ENCODE measurements around the gene SEL1L3. TPM values are rescaled to one million over a fixed set of nuclear protein-coding genes. Genes with fewer than 3 reads are reported as not detected.
"Not testable (repeated sequence)": the region's sequence is repeated elsewhere in the genome, so short reads cannot be mapped to it uniquely, and the experiment has no call there.

The SEL1L3 gene
- total RNA-seq, 2 experiments from 2014 or later = 47.6 to 63.4 TPM

DNA sequence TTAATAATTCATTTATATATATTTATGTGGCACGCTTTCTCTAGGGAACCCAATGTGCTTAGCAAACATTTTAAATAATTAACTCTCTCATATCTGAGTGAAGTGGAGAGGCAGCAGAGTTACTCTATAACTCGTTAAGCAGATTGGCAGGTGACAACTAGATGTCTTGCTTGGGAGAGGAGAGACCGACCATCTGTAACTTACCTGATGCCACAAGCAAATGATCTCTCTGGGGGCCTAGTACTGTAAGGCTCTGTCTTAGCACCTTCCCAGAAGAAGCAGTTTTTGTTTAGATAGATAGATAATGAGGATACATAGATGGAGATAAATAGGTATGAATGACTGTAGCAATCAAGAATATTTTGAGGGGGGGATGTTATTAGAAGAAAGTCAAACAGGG, 11.9 kb upstream of the SEL1L3 start:
- POLR2A ChIA-PET = no interaction called here
- no peak overlapping the region for H3K27ac Mint-ChIP-seq
- no peak for DNase-seq
- CTCF ChIA-PET = no interaction called here
- no peaks in the 10 kb centered on the region for H3K4me1 Mint-ChIP-seq
- no peaks in the 10 kb centered on the region for H3K36me3 Mint-ChIP-seq (ENCODE audit: low read depth)
- no peak overlapping the region for H3K4me3 Mint-ChIP-seq
- H3K27me3 Mint-ChIP-seq = peaks cover 2% of the 10 kb centered on the region
- no peaks in the 10 kb centered on the region for H3K9me3 Mint-ChIP-seq

DNA sequence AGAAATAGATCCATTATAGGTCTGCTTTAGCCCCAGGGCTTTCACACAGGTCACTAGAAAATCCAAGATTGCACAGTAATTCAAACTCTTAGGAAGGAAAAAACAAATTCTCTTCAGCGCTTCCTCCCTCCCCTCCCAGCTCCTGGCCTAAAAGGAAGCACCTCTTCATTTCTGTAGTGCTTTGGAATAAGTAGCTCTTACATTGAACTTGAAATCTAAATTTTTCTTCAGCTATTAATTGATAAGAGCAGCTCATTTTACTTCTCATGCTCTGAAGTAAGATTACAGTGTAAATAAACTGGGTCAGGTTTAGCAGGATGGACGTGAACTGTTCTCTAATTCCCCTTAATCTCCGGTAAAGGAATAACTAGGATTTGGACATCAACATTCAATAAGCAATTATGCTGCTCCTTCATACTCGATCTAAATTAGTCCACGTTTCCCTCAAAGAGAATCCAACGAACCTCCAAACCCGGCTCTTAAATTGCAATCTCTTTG, 10.9 kb upstream of the SEL1L3 start:
- H3K9me3 Mint-ChIP-seq = no peaks in the 10 kb centered on the region
- H3K36me3 Mint-ChIP-seq (ENCODE audit: low read depth) = no peaks in the 10 kb centered on the region
- DNase-seq = no peak
- H3K4me3 Mint-ChIP-seq = no peak overlapping the region
- H3K27ac Mint-ChIP-seq = no peak overlapping the region
- CTCF ChIA-PET = no interaction called here
- H3K27me3 Mint-ChIP-seq = no peaks in the 10 kb centered on the region
- POLR2A ChIA-PET = no interaction called here
- no peaks in the 10 kb centered on the region for H3K4me1 Mint-ChIP-seq

DNA sequence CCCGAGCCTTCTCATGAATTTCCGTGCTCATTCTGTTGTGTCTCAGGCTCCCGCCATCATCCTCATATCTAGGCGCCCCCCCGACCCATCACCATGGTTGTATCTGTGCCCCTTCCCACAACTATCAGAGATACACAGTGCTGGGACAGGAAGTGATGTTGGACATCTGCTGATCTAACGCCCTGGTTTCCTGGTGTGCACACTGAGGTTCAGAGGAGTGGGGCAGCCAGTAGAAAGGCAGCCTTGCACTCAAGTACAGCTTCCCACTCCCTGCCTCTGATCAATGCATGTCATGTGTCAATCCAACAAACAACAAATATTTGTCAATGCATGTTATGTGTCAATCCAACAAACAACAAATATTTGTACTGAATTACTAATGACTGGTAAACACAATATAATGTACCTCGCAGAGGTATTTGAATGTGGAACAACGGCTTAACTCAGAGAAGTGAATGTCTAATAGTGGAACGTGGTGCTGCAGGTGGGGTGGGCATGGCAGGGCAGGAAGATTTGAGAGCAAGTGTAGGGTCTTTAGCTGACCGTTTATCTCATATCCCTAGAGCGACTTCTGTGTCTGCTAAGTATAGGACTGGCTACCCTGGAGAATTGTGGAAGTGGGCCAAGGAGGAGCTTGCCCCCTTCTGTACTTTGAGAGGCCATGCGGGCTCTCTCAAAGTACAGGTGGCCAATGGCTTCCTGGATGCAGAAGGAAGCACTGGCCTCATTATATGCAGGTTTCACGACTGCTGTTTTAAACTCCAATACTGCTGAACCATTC, 10.3 kb upstream of the SEL1L3 start:
- Mint-ChIP-seq H3K36me3 (ENCODE audit: low read depth) (no peaks in the 10 kb centered on the region), H3K4me3 (no peak overlapping the region), H3K9me3 (no peaks in the 10 kb centered on the region), H3K27me3 (no peaks in the 10 kb centered on the region), H3K4me1 (no peaks in the 10 kb centered on the region), H3K27ac (no peak overlapping the region)
- DNase-seq = no peak
- CTCF ChIA-PET = no interaction called here
- POLR2A ChIA-PET = no interaction called here

DNA sequence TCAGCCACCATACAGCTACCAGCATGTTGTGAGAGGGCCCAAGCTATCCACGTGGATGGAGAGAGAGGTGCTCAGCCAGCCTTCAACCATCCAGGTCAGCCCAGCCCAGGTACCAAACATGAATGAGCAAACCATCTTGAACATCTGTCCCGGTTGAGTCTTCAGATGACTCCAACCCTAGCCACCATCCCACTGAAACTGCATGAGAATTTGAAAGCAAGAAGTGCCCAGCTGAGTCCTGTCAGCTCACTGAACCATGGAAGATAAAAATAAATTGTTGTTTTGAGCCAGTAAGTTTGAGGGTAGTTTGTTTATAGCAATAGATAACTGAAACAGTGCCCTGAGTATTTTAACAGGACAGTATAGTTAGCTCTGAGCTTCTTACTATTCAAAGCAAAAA, 7.3 kb upstream of the SEL1L3 start:
- ChIA-PET POLR2A (interaction anchor here (0.6 kb wide), 1 partner anchor 455 kb away, joined by 5 read pairs; no protein-coding TSS in a partner anchor), CTCF (interaction anchor here (0.9 to 1.4 kb wide), 2 partner anchors 15 to 53 kb away, joined by 3 to 4 read pairs; no protein-coding TSS in a partner anchor)
- no peak for DNase-seq
- H3K9me3 Mint-ChIP-seq = no peaks in the 10 kb centered on the region
- H3K27ac Mint-ChIP-seq = no peak overlapping the region
- peaks cover under 1% of the 10 kb centered on the region for H3K4me1 Mint-ChIP-seq
- no peak overlapping the region for H3K4me3 Mint-ChIP-seq
- H3K36me3 Mint-ChIP-seq (ENCODE audit: low read depth) = no peaks in the 10 kb centered on the region
- H3K27me3 Mint-ChIP-seq = no peaks in the 10 kb centered on the region

DNA sequence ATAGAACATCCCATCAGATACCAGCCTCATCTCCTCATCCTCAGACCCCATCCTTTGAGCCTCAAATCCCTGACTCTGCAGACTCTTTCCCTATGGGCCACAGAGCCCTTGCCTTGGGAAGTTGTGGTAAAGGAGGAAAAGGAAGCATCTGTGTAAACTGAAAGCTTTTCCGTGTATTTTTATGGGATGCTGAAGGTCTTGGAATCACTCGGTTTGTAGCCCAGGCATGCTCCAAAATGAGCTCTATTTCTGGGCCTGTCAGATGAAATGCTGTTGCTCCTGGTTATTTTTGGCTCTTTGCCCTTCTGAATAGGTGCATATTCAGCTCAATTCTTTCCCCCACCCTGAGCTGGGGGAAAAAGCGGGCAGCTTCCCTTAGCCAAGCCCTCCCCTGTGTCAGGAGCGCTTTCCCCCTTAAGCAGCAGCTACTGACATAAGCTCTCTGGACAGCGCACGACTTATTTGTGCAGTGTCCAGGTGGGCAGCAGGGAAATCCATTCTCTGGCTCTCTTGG, 5.0 kb upstream of the SEL1L3 start:
- Mint-ChIP-seq H3K36me3 (ENCODE audit: low read depth) (no peaks in the 10 kb centered on the region), H3K4me3 (no peak overlapping the region), H3K27me3 (no peaks in the 10 kb centered on the region), H3K27ac (no peak overlapping the region), H3K9me3 (no peaks in the 10 kb centered on the region), H3K4me1 (peaks cover 3% of the 10 kb centered on the region)
- no peak for DNase-seq
- CTCF ChIA-PET = interaction anchor here (0.6 to 0.8 kb wide), 2 partner anchors 10 to 118 kb away, joined by 3 to 4 read pairs; no protein-coding TSS in a partner anchor
- POLR2A ChIA-PET = no interaction called here

DNA sequence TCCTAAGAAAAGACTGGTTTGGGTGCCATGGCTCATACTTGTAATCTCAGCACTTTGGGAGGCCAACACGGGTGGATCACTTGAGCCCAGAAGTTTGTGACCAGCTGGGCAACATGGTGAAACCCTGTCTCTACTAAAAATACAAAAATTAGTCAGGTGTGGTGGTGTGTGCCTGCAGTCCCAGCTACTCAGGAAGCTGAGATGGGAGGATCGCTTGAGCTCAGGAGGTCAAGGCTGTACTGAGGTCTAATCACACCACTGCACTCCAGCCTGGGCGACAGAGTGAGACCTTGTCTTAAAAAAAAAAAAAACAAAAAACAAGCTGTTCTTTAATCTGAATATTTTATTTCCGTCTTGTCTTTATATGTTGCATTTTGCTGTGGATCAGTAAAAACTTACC, 3.6 kb upstream of the SEL1L3 start:
- POLR2A ChIA-PET; H3K4me3 Mint-ChIP-seq; DNase-seq; H3K4me1 Mint-ChIP-seq; H3K27ac Mint-ChIP-seq; H3K36me3 Mint-ChIP-seq (ENCODE audit: low read depth); H3K9me3 Mint-ChIP-seq; H3K27me3 Mint-ChIP-seq: not testable (repeated sequence)
- CTCF ChIA-PET = interaction anchor here (0.6 kb wide), 1 partner anchor 650 kb away, joined by 3 read pairs; no protein-coding TSS in a partner anchor

DNA sequence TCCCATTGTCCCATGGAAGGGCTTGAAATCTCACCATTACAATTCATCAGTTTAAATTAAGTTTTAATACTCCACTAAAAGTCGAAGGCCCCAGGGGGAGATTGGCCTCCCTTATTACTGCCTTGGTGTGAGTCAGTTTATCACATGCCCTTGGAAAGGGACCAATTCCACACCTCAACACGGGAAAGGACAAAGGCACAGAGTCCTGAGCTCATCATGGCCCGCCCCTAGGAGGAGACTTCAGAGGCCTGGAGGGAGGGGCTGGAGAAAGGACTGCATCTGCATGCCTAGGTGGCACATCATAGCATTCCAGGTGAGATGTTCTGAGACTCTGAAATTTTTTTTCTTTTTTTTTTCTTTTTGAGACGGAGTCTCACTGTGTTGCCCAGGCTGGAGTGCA, 2.8 kb upstream of the SEL1L3 start:
- H3K27ac Mint-ChIP-seq = no peak overlapping the region
- H3K27me3 Mint-ChIP-seq = no peaks in the 10 kb centered on the region
- CTCF ChIA-PET = interaction anchor here (0.5 to 0.7 kb wide), 3 partner anchors 9 to 1081 kb away, joined by 3 read pairs; no protein-coding TSS in a partner anchor

DNA sequence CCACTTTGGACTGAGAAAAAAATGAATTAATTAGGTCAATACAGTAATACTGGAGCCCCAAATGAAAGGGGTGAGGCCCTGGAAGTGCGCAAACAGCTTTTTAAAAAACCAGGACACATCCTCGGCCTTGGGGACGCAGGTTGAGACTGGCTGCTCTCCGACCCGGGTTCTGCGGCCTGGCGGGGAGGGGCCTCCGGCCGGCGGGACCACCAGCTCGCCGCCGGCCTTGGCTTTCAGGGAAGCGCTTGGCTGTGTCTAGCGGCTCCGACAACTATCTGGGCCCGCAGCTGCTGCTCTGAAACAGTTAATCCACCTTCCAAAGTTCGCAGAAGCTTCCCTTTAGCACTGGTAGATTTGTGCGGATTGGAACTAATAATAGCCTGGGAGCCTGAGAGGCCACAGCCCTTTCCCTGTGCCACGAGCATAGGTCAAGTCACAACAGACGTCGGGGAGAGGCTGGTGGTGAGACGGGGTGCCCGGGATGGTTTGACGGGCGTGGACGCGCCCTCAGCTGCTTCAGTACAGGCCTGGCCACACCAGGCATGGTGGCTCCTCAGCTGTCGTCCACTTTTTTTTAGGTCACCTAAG, 1.1 kb upstream of the SEL1L3 start:
- Mint-ChIP-seq H3K4me3 (peak overlapping the region; percentile 69), H3K27ac (peak overlapping the region; percentile 86), H3K27me3 (no peaks in the 10 kb centered on the region), H3K4me1 (peaks cover 33% of the 10 kb centered on the region), H3K36me3 (ENCODE audit: low read depth) (peaks cover 12% of the 10 kb centered on the region), H3K9me3 (no peaks in the 10 kb centered on the region)
- DNase-seq = no peak
- ChIA-PET CTCF (interaction anchor here (1.2 to 1.5 kb wide), 2 partner anchors 37 to 50 kb away, joined by 4 to 5 read pairs; partner anchors contain the start of gene SMIM20), POLR2A (no interaction called here)

More for the DNA sequence above, 2.8 kb upstream of the SEL1L3 start:
- Mint-ChIP-seq H3K9me3 (no peaks in the 10 kb centered on the region), H3K4me1 (peaks cover 17% of the 10 kb centered on the region), H3K4me3 (no peak overlapping the region), H3K36me3 (ENCODE audit: low read depth) (peaks cover 7% of the 10 kb centered on the region)
- DNase-seq = no peak
- POLR2A ChIA-PET = no interaction called here

DNA sequence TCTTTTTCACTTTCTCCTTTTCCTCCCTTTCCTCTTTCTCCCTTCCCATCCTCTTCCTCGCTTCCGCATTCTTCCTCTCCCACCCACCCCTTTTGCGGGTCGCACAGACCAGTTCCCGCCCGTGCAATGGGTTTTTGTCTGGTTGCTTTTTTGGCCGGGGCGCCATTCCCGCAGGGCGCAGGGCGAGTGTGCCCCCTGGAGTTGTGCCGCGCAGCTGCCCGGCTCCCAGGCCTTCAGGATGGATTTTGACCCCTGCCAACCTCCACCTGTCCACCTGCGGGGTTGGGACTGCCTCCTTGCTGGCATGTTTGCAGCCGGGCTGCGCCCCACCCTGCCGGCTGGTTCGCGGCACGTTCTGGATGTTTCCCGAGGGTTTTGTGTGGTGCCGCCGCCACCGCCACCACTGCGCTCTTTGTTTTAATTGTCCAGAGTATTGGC, 578 bp upstream of the SEL1L3 start:
- ChIA-PET CTCF (interaction anchor here (1.2 to 1.5 kb wide), 2 partner anchors 38 to 50 kb away, joined by 4 to 5 read pairs; partner anchors contain the start of gene SMIM20), POLR2A (no interaction called here)
- Mint-ChIP-seq H3K4me3 (peak overlapping the region; percentile 69), H3K36me3 (ENCODE audit: low read depth) (peaks cover 12% of the 10 kb centered on the region), H3K4me1 (peaks cover 37% of the 10 kb centered on the region), H3K27me3 (no peaks in the 10 kb centered on the region), H3K27ac (peak overlapping the region; percentile 86), H3K9me3 (no peaks in the 10 kb centered on the region)
- DNase-seq = no peak

DNA sequence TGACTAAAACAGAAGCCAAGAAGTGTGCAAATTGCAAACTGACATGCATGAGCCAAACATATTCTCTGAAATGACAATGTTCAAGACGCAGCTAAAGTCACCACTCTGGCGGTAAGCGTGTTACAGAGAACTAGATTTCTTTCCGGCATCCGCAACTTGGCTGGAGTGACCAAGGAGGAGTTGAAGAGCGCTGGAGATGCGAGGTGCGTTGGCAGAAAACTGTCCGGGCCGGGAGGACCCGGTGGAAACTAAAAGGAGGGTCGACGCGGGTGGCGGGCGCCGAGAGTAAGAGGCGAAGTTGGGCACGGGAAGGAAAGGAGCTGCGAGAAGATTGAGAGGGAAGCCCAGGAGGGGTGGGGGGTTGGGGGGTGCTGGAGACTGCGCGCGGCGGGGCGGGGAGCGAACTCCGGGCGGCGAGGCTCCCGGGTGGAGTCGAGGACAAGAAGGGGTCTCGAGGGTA, 807 bp downstream of the SEL1L3 start:
- CTCF ChIA-PET = interaction anchor here (1.2 kb wide), 1 partner anchor 35 kb away, joined by 3 read pairs; no protein-coding TSS in a partner anchor
- peak overlapping the region; percentile 97 for H3K27ac Mint-ChIP-seq
- peaks cover 50% of the 10 kb centered on the region for H3K4me1 Mint-ChIP-seq
- no peaks in the 10 kb centered on the region for H3K9me3 Mint-ChIP-seq
- peaks cover 16% of the 10 kb centered on the region for H3K36me3 Mint-ChIP-seq (ENCODE audit: low read depth)
- POLR2A ChIA-PET = no interaction called here
- peak; percentile 49 for DNase-seq
- peak overlapping the region; percentile 95 for H3K4me3 Mint-ChIP-seq
- H3K27me3 Mint-ChIP-seq = no peaks in the 10 kb centered on the region

DNA sequence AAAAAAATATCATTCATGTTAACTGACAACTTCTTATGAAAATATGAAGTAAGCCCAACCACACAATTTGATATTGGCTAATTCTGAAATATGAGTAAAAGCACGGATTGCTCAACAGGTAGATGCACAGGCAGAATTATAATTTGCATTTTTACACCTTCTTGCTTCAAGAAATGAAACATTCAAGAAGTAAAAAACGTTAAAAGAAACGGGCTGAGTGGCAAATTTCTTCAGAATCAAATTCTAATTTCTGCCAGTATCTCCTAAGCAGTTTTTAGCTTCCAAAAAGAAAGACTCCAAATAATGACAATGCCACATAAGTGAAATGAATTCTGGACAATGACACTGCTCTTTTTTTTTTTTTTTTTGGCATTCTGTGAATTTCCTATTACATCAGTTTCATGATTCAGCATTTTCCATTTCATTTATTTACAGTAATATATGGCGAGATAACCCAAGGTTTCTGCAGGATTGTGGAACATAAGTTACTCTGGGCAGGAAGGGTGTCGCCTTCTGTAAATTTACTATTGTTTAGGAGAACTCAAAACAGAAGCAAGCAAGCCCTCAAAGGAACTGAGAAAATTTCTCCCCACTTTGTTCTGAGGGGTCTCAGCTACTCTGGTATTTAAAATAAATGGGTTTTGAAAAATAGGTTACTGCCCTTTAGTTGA, 1.4 kb downstream of the SEL1L3 start:
- Mint-ChIP-seq H3K4me1 (peaks cover 55% of the 10 kb centered on the region), H3K9me3 (no peaks in the 10 kb centered on the region), H3K4me3 (peak overlapping the region; percentile 95)

DNA sequence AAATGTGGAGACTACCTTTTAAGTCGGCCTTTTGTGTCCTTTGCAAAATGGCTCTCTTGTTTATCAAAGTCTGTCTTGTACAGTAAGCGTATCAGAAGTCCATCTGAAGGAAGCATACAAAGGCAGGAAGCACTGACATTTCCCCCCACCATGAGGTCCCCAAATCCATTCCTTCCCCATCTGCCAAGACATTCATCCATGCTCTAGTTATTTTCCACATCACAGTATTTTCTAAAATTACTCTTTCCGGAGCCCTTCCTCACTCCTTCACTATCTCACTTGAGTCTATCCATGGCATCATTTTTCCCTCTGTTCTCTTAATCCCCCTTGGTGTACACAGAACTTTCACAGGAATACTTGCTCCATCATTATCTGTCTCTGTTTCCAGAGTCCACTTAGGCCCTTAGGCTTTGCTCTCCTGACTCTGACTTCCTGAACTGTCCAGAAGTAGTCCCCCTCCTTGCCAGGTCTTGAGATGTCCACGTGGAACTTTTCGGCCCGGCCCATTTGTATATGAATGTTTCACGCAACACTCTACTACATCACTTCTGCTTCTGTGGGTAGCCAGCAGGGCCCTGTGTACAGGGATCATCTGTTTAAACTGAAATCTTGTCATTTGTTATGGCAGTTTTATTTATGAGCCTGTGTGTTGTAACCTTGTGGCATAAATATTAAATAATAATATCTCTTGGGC, 2.1 kb downstream of the SEL1L3 start:
- H3K27ac Mint-ChIP-seq = peak overlapping the region; percentile 97
- POLR2A ChIA-PET = no interaction called here
- no peak for DNase-seq
- H3K4me1 Mint-ChIP-seq = peaks cover 62% of the 10 kb centered on the region
- H3K4me3 Mint-ChIP-seq = peak overlapping the region; percentile 95
- peaks cover 16% of the 10 kb centered on the region for H3K36me3 Mint-ChIP-seq (ENCODE audit: low read depth)
- H3K27me3 Mint-ChIP-seq = no peaks in the 10 kb centered on the region
- no peaks in the 10 kb centered on the region for H3K9me3 Mint-ChIP-seq
- CTCF ChIA-PET = no interaction called here

More for the DNA sequence above, 1.4 kb downstream of the SEL1L3 start:
- no peaks in the 10 kb centered on the region for H3K27me3 Mint-ChIP-seq
- H3K27ac Mint-ChIP-seq = peak overlapping the region; percentile 97
- peak; percentile 15 for DNase-seq
- ChIA-PET POLR2A (no interaction called here), CTCF (interaction anchor here (1.2 kb wide), 1 partner anchor 35 kb away, joined by 3 read pairs; no protein-coding TSS in a partner anchor)
- H3K36me3 Mint-ChIP-seq (ENCODE audit: low read depth) = peaks cover 16% of the 10 kb centered on the region

Measured in activated CD4-positive, alpha-beta T cell treated with anti-CD3 and anti-CD28 coated beads, Interleukin-2, amount 10 ng/mL, durations not matched to agents 7 days and 5 days (primary cell).